ENCODE measurements around the gene LSM11.

The LSM11 gene

DNA sequence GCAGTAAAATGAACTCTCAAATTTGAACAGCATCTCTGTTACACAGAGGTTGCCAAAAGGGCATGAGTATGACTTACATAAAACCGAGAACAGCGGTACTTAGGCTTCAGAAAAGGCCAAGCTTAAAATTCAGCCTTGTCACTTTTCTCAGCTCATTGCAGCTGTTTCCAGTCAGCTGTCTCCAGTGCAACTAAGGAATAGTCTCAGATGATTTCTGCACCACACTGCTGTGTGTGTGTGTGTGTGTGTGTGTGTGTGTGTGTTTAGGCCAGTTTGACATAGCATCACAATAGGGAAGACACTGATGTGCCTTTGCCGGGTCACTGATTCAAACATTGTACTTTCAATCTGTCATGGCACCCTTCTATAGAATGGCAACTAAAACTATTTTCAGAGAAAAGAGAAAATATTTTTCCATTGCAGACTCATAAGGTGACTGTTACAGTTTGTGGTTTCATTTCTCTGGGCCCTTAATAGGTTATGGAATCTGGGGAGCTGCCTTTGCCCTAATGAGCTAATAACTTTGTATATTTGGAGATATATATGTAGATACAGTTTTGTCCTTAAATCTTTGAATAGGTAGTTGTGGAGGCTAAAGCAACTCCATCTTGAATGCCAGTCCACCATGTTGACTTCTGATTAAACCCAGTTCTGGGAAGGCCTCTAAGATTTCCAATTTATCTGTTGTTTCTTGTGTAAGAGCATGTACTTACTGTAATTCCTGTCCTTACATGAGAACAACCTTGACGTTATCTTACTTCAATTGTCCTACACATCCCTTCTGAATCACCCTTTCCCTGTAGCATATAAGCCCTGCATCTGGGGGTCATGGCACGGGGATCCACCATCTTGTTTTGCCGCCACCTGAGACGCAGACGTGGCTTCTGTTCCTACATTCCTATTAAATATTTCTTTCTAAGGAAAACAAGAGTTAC is 4.5 kb downstream of the LSM11 start:
- no peaks in the 10 kb centered on the region for H3K27me3 Mint-ChIP-seq
- H3K4me1 Mint-ChIP-seq: peaks cover 39% of the 10 kb centered on the region
- no peak overlapping the region for H3K4me3 Mint-ChIP-seq
- H3K27ac Mint-ChIP-seq: no peak overlapping the region
- no peaks in the 10 kb centered on the region for H3K9me3 Mint-ChIP-seq
- H3K36me3 Mint-ChIP-seq: peaks cover 5% of the 10 kb centered on the region

DNA sequence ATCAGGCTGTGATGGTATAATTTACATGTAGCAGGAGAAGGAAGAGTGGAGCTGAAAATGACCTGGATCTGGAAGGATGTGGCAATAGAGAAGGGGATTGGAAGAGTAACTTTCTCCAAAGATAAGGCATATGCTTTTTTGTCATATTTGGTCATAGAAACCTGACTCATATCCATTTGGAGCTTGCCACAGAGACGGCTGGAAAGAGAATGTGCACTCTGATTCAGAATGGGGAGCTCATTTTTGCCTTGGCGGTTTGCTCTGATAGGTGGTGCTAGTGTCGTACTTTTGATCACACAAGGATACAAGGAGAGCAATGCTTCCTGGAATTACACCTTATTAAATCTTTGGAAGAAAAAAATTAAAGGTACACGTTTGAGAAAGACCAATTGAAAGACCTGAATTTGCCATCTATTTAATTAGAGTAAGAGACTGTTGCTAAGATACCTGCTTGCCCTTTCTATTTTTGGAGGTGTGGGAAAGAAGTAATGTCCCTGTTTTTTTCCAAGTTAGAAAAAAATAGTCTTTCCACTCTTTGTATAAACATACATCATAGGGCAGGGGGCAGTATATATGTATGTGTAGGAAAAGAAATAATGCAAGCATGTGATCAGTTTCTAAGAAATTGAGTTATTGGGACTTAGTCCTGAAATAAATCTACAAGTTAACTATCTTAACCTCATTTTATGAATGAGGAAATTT is 5.4 kb downstream of the LSM11 start:
- no peaks in the 10 kb centered on the region for H3K27me3 Mint-ChIP-seq
- no peak overlapping the region for H3K4me3 Mint-ChIP-seq
- no peaks in the 10 kb centered on the region for H3K9me3 Mint-ChIP-seq
- H3K27ac Mint-ChIP-seq: no peak overlapping the region
- peaks cover 5% of the 10 kb centered on the region for H3K36me3 Mint-ChIP-seq
- peaks cover 37% of the 10 kb centered on the region for H3K4me1 Mint-ChIP-seq

DNA sequence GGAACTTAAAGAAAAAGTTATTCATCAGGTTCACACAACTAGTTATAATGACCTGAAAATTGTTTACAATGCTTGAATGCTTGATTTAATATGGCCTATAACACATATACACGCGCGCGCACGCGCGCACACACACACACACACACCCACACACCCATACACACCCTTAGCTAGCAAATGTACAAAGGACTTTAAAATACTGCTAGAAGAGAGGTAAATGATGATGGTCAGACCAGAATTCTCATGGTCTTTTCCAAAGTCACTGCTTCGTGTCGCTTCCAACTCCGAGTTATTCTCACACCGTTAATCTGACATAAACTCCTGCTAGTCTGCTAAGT is 5.9 kb downstream of the LSM11 start:
- Mint-ChIP-seq H3K4me3 (no peak overlapping the region), H3K27ac (no peak overlapping the region), H3K9me3 (no peaks in the 10 kb centered on the region), H3K36me3 (peaks cover 5% of the 10 kb centered on the region), H3K4me1 (peaks cover 34% of the 10 kb centered on the region), H3K27me3 (no peaks in the 10 kb centered on the region)

DNA sequence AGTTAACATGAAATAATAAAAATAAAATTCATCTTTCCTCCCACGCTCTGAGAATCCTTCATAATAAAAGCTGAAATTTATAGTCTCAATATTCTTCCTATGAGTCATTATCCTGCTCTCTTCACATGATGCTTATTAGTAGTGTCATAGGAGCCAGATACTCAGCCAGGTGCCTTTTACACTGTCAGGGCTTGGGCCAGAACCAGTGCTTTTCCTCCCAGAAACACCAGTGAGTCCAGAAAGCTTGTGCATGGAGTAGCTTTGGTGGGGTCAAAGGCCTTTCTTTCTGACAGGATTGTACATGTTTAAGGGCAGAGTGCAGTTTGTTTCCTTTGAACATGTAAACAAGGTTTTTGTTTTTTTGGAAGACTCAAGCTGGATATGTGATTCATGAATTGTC is 6.8 kb downstream of the LSM11 start:
- Mint-ChIP-seq H3K27me3 (no peaks in the 10 kb centered on the region), H3K36me3 (peaks cover 6% of the 10 kb centered on the region), H3K4me1 (peaks cover 27% of the 10 kb centered on the region), H3K27ac (peak overlapping the region; percentile 12), H3K4me3 (no peak overlapping the region), H3K9me3 (no peaks in the 10 kb centered on the region)

DNA sequence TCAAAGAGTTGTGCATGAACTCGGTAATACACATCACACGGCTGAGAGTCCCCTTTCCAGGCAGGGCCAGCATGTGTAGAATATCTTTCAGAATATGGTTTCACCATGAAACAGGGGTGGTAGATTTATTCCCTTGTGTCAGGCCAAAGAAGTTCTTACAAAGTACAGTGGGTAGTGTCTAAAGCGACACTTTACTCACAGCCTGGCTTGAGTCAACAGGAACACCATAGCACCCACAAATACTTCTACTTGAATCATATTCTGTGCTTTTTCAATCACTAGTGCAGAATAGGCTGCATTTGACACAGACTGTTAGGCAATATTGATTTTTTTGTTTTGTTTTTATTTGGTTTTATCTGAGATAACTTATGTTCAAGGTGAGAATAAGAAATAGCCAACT is 12.6 kb downstream of the LSM11 start:
- H3K4me1 Mint-ChIP-seq: no peaks in the 10 kb centered on the region
- H3K36me3 Mint-ChIP-seq: peaks cover 8% of the 10 kb centered on the region
- H3K27me3 Mint-ChIP-seq: no peaks in the 10 kb centered on the region
- no peak overlapping the region for H3K4me3 Mint-ChIP-seq
- no peaks in the 10 kb centered on the region for H3K9me3 Mint-ChIP-seq
- H3K27ac Mint-ChIP-seq: no peak overlapping the region

DNA sequence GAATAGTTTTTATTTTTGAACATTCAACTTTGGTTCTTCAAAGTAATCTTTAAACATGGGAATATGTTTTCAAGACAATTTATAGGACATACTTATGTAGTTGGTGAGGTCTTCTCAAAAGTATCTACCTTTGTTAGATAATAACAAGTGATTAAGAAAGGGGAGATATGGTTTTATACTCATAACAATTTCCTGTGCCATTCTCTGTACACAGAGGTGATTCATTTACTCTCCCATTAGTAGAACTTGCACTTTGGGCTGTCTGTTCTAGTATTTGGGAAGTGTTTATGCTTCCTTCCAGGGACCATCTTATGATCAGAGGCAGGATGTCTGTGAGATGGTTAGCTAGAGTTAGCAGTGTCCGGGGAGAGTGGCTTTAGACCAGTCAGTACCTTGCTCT is 15.2 kb downstream of the LSM11 start:
- Mint-ChIP-seq H3K36me3 (peaks cover 4% of the 10 kb centered on the region), H3K4me3 (no peak overlapping the region), H3K27me3 (no peaks in the 10 kb centered on the region), H3K9me3 (no peaks in the 10 kb centered on the region), H3K4me1 (no peaks in the 10 kb centered on the region), H3K27ac (no peak overlapping the region)

DNA sequence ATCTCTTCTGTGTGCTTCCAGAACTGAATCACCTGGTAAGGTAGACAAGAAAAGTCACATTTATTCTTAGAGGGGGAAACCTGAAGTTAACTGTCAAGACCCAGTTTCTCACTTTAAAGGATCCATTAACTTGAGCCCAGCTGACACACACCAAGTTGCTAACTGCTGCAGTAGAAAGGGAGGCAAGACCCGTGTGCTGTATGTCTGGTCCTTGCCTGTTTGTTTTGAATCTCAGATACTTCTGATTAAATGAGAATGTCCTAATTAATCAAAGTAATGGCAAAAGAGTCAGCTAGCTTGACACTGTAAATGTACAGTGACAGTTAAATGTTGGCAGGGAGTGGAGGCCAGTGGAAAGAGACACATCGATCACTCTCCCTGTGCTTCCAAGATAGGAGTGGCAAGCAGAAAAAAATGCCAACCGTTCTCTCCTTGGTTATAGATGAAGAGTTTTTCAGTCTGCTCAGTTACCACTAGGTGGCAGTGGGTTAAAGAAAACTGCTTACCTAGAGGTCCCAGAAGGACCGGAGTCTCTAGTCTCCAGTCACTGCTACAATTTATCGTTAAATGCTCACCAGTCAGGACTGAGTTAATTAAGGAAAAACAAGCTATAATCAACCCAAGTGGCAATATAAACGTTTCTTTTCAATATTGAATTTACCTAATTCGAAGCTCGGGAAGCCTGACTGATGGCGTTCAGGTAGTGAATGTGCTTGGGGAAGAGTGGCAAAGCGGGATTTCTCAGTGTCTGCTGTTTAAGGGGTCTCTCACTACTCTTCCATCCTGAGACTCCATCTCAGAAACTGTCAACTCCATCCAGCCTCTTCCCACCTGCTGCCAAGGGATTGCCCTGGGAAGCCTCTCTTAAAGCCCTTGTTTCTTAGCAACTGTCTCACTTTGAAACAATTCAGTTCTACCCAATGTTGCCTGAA is 18.4 kb downstream of the LSM11 start:
- Mint-ChIP-seq H3K27ac (no peak overlapping the region), H3K4me3 (no peak overlapping the region), H3K4me1 (no peaks in the 10 kb centered on the region), H3K36me3 (no peaks in the 10 kb centered on the region), H3K27me3 (no peaks in the 10 kb centered on the region), H3K9me3 (no peaks in the 10 kb centered on the region)

DNA sequence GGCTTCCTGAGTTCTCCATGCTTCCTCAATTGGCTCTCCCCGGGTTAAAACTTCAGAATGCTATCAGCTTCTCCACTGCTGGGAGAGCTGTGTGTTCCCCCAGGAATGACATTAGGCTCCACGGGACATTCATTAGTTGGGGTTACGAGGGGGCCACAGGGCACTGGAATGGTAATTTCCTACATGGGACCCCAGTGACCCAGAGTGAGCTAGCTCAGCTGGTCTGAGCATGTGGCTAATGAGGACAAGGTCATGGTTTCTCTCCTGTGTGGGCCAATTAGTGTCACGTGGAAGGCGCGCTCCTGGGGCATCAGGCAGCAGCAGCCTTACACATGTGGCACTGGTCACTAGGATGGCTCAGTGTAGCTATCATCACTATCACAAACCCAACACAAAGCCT is 21.0 kb downstream of the LSM11 start:
- Mint-ChIP-seq H3K36me3 (no peaks in the 10 kb centered on the region), H3K27me3 (no peaks in the 10 kb centered on the region), H3K9me3 (no peaks in the 10 kb centered on the region), H3K4me1 (no peaks in the 10 kb centered on the region), H3K27ac (no peak overlapping the region), H3K4me3 (no peak overlapping the region)

DNA sequence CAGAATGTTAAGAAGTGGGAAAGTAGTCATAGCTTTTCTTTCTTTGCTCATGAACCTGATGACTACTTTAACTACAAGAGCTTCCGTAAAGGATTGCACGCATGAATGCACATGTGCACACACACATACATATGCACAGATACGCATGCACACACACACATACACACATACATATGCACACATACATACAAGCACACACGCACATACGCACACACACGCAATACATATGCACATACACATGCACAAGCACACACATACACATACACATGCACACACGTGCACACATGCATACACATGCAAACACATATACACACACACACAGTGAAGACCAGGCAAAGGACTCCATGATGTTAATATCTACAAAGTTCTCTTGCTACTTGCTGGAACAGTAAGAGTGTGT is 22.9 kb downstream of the LSM11 start:
- H3K9me3 Mint-ChIP-seq: no peaks in the 10 kb centered on the region
- H3K27ac Mint-ChIP-seq: no peak overlapping the region
- no peaks in the 10 kb centered on the region for H3K27me3 Mint-ChIP-seq
- H3K4me1 Mint-ChIP-seq: no peaks in the 10 kb centered on the region
- H3K4me3 Mint-ChIP-seq: no peak overlapping the region
- no peaks in the 10 kb centered on the region for H3K36me3 Mint-ChIP-seq

DNA sequence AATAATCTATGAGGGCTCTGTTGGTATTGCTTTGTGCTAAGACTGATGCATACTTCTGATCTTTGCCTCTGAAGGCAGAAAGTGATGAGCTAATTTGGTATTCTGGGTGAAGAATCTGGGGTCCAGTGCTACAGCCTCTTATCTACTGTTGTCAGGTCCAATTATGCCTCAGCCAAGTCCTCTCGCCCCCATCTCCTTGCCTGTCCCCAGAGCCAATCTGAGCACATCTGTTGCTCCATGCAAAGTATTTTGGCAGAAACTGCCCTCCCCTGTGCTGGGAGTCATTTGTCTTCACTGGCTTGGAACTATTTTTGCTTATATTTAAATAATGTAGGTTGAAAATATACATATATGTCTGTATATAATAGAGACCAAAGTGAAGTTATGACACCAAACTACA is 23.4 kb downstream of the LSM11 start:
- H3K9me3 Mint-ChIP-seq: no peaks in the 10 kb centered on the region
- no peak overlapping the region for H3K27ac Mint-ChIP-seq
- H3K36me3 Mint-ChIP-seq: no peaks in the 10 kb centered on the region
- H3K27me3 Mint-ChIP-seq: no peaks in the 10 kb centered on the region
- no peak overlapping the region for H3K4me3 Mint-ChIP-seq
- no peaks in the 10 kb centered on the region for H3K4me1 Mint-ChIP-seq

DNA sequence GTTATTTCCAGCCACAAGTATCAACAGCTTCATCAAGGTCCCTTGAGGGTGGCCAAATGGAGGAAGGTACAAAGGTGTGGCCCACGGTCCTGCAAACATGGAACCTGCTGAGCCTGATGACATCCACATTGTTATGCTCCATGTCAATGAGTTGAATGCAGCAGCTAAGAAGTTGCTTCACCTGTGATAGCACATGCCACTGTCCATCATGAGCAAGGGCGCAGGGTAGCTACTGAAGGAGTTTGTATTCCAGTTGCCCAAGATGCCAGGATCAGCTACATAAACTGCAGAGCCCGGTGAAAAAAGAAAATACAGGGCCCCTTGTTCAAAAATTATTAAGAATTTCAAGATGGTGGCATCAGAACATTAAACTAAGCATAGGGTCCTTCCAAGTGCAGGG is 24.2 kb downstream of the LSM11 start:
- H3K4me3 Mint-ChIP-seq: no peak overlapping the region
- H3K27ac Mint-ChIP-seq: no peak overlapping the region
- no peaks in the 10 kb centered on the region for H3K4me1 Mint-ChIP-seq
- no peaks in the 10 kb centered on the region for H3K9me3 Mint-ChIP-seq
- H3K36me3 Mint-ChIP-seq: no peaks in the 10 kb centered on the region
- no peaks in the 10 kb centered on the region for H3K27me3 Mint-ChIP-seq

DNA sequence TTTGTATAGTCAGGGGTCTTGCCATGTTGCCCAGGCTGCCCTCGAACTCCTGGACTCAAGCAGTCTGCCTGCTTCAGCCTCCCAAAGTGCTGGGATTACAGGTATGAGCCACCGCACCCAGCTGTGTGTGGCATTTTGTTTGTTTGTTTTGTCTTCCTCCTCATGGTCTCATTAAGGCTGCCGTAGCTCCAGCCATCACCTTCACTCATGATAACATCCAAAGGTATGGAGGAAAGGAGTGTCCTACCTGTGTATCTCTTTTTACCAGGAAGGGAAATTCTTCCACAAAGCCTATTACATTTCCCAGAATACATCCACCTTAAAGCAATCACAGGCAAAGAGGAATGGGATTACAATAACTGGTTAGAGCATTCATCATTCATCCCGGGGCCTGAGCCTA is 27.2 kb downstream of the LSM11 start:
- Mint-ChIP-seq H3K27me3 (peaks cover 4% of the 10 kb centered on the region), H3K9me3 (no peaks in the 10 kb centered on the region), H3K27ac (no peak overlapping the region), H3K4me1 (no peaks in the 10 kb centered on the region), H3K36me3 (no peaks in the 10 kb centered on the region), H3K4me3 (no peak overlapping the region)

DNA sequence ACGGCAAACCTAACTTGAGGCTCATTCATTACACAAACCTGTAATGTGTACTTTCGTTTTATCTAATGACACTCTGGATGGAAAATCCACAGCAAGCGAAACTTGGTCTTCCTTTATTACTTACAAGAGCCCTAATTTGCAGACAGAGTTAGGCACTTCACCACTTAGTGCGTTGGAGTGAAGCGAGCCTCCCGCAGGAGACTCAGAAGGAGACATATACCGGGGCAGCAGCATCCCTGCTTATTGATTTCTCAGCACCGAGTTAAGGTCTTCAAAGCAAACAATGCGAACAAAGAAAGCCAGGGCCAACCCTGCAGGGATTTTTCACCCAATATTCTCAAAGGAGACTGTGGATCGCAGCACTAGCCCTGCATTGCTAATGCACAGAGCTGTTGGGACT is 28.6 kb downstream of the LSM11 start:
- Mint-ChIP-seq H3K9me3 (no peaks in the 10 kb centered on the region), H3K4me3 (no peak overlapping the region), H3K27ac (no peak overlapping the region), H3K4me1 (no peaks in the 10 kb centered on the region), H3K27me3 (peaks cover 4% of the 10 kb centered on the region), H3K36me3 (no peaks in the 10 kb centered on the region)

DNA sequence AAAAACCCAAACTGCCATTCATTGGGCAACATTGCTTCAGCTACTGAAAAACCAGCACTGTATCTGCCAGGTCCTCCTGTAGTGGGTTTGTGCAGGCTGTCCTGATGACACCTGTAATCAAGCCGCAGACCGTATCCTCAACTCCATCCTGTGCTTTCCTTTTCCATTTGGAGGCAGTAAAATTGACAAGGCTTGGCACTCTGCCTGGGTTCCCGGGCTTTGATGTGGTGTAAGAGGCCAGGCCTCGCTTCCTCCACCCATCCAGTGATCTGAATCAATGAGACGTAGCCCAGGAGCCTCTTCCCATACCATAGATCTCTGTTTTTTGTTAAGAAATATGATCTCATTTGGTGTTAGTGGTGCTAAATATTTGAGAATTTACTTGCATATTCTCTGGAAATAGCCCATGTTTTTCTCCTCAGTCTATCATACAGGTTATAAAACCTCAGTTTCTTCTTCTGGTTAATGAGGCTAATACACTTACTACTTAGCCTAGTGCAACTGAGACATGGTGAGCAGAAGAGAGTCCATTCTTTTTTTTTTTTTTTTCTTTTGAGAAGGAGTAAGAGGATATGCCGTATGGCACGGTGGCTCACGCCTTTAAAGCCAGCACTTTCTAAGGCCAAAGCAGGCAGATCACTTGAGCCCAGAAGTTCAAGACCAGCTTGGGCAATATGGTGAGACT is 34.8 kb downstream of the LSM11 start:
- Mint-ChIP-seq H3K9me3 (no peaks in the 10 kb centered on the region), H3K4me1 (no peaks in the 10 kb centered on the region), H3K36me3 (no peaks in the 10 kb centered on the region), H3K27me3 (peaks cover 4% of the 10 kb centered on the region), H3K27ac (no peak overlapping the region), H3K4me3 (no peak overlapping the region)

DNA sequence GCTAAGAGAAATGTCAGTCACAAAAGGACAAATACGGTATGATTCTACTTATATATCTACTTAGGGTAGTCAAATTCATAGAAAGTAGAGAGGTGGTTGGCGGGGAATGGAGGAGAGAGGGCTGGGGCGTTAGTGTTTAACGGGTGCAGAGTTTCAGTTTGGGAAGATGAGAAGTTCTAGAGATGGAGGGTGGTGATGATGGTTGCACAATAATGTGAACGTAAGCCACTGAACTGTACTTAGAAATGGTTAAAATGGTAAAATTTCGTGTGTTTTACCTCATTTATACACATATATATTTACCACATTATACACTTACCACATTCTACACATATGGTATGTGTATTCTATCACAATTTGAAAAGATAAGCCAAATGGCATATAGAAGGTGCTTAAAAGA is 35.7 kb downstream of the LSM11 start:
- Mint-ChIP-seq H3K27me3 (no peaks in the 10 kb centered on the region), H3K27ac (no peak overlapping the region), H3K4me3 (no peak overlapping the region), H3K36me3 (no peaks in the 10 kb centered on the region), H3K4me1 (no peaks in the 10 kb centered on the region), H3K9me3 (no peaks in the 10 kb centered on the region)

All from activated naive CD4-positive, alpha-beta T cell treated with anti-CD3 and anti-CD28 coated beads, Interleukin-2, amount 50 U/mL, for 24 hours (primary cell).